ENCODE measurements around the gene DOCK9.

GRCh38 chr13:98921015-98921580 is 56.8 kb downstream of the DOCK9 start:
- TF ChIP-seq CTCF (IDR thresholded peaks at IDR 0.05) (no peak), POLR2A (IDR thresholded peaks at IDR 0.05) (no peak)

All from right lobe of liver (tissue), 4 donors.